HG03175 (cell line): ENCODE results near the gene TRIM75.
"Not testable (repeated sequence)": the region's sequence is repeated elsewhere in the genome, so short reads cannot be mapped to it uniquely, and the experiment has no call there.

Source experiments
- ATAC-seq: cut with Tn5 transposase; IDR thresholded peaks from one replicate; pipeline ENCODE4 v1.9.1; 2021; ENCODE audit warnings: mild to moderate bottlenecking, moderate library complexity; ENCODE audit not compliant: unreplicated experiment

Gene TRIM75

GRCh38 chr4:165053645-165054044 is at the start of gene TRIM75:
Gene TRIM75 (plus strand): TSS chr4:165053866. CDS start chr4:165059148, 5,282 bp downstream.
- ATAC-seq, result no peak

GRCh38 chr4:165005352-165005925 is 48.2 kb upstream of the TRIM75 start:
- no peak for ATAC-seq

GRCh38 chr4:165006456-165006855 is 47.2 kb upstream of the TRIM75 start:
- no peak for ATAC-seq

GRCh38 chr4:165006886-165007285 is 46.8 kb upstream of the TRIM75 start:
- ATAC-seq, result no peak

- ATAC-seq, result peak; percentile 74
These were observed 44.0 kb upstream of the TRIM75 start for GRCh38 chr4:165009493-165010227.

GRCh38 chr4:165010487-165010886 is 43.2 kb upstream of the TRIM75 start:
- no peak for ATAC-seq

GRCh38 chr4:165010991-165011390 is 42.7 kb upstream of the TRIM75 start:
- no peak for ATAC-seq

- ATAC-seq, result no peak
These were observed 42.3 kb upstream of the TRIM75 start for GRCh38 chr4:165011403-165011802.

- no peak for ATAC-seq
These were observed 40.0 kb upstream of the TRIM75 start for GRCh38 chr4:165013691-165014090.

- ATAC-seq, result peak; percentile 85
These were observed 36.7 kb upstream of the TRIM75 start for GRCh38 chr4:165016971-165017370.

- ATAC-seq, result not testable (repeated sequence)
These were observed 33.7 kb upstream of the TRIM75 start for GRCh38 chr4:165019995-165020394.

GRCh38 chr4:165025782-165026181 is 27.9 kb upstream of the TRIM75 start:
- ATAC-seq, result not testable (repeated sequence)

- ATAC-seq, result no peak
These were observed 25.8 kb upstream of the TRIM75 start for GRCh38 chr4:165027762-165028402.

- ATAC-seq, result no peak
These were observed 22.0 kb upstream of the TRIM75 start, which contains the start of gene TRIM60 for GRCh38 chr4:165031436-165032211. Gene TRIM60 (plus strand): TSS chr4:165031999. CDS start chr4:165040073, 8,074 bp downstream.

- ATAC-seq, result no peak
These were observed 5.5 kb upstream of the TRIM75 start for GRCh38 chr4:165048170-165048569.

GRCh38 chr4:165052627-165053026 is 1.0 kb upstream of the TRIM75 start:
- no peak for ATAC-seq

- no peak for ATAC-seq
These were observed 1.9 kb downstream of the TRIM75 start for GRCh38 chr4:165055601-165056000.

GRCh38 chr4:165058666-165059065 is 5.0 kb downstream of the TRIM75 start:
- ATAC-seq, result no peak

GRCh38 chr4:165059386-165059785 is 5.7 kb downstream of the TRIM75 start:
- no peak for ATAC-seq

GRCh38 chr4:165060938-165061337 is 7.3 kb downstream of the TRIM75 start:
- no peak for ATAC-seq

- no peak for ATAC-seq
These were observed 16.9 kb downstream of the TRIM75 start for GRCh38 chr4:165070560-165070959.
